ENCODE data around the gene NDUFAF5. TPM values are rescaled to one million over a fixed set of nuclear protein-coding genes. Genes with fewer than 3 reads are reported as not detected.

NDUFAF5 gene
- total RNA-seq, 1 experiment from 2014 or later = 22.3 TPM

DNA sequence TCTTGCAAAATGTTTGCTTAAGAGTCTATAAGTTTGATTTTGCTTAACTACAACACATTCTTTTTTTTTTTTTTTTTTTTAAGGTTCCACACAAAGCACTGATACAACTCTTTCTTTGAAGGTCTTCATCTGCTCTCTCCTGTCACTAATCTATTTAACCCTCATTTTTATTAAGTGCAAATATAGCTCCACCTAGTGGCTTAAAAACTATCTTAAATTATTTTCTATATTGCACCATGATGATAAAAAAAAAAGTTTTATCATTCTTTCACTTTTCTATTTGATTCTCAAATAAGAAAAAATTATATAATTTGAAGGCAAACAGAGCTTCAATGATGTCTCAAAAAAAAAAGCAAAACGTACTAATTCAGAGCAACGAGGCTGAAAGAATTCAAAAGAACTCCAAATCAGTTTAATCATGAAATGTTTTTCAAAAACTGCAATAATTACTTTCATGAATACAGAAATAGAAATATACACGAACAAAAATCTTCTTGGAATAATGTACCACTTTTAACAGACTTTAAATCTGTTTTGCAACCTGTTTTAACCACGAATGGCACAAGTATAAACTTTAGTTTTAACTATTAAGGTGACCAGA lies 12.9 kb upstream of the NDUFAF5 start:
- no TSS peak for BruUV-seq (replicated peaks)
- peaks cover 52% of the 10 kb centered on the region for H3K36me3 ChIP-seq (ENCODE audit: low read depth)
- no peak overlapping the region for H3K4me2 ChIP-seq
- intact Hi-C loops (cut with micrococcal nuclease; ENCODE audit: unreplicated experiment) = loop anchor here (1.0 to 5.0 kb wide), 3 partner anchors 653 to 847 kb away; no protein-coding TSS in a partner anchor
- no peaks in the 10 kb centered on the region for H3K9me3 ChIP-seq (ENCODE audit: insufficient read depth, low read depth)
- no peaks in the 10 kb centered on the region for H3K4me1 ChIP-seq (replicated peaks; ENCODE audit: insufficient read depth)
- H4K20me1 ChIP-seq (ENCODE audit: insufficient read depth) = 0 out of 2 replicates have a peak, but pooled peaks cover 4% of the 10 kb centered on the region
- DNase-seq = peak in 1 of 2 experiments; percentile 43
- H3K27me3 ChIP-seq (ENCODE audit: insufficient read depth, low read depth) = no peaks in the 10 kb centered on the region
- ChIA-PET POLR2A (ENCODE audit: unreplicated experiment) (interaction anchor here (0.6 kb wide), 1 partner anchor 133 kb away, joined by 3 read pairs; the partner anchor contains the start of gene TASP1), CTCF (interaction anchor here (0.7 to 1.6 kb wide), 9 partner anchors 12 to 847 kb away, joined by 3 to 20 read pairs (median 8); no protein-coding TSS in a partner anchor)
- no peaks in the 10 kb centered on the region for H3K9me2 ChIP-seq (ENCODE audit: insufficient read depth)
- peaks cover 15% of the 10 kb centered on the region for H3F3A ChIP-seq (ENCODE audit: insufficient read depth, low read depth)
- H3K27ac ChIP-seq = no peak overlapping the region
- no peak overlapping the region for H3K4me3 ChIP-seq
- no peaks in the 10 kb centered on the region for H3K79me2 ChIP-seq (ENCODE audit: low read depth)
- TF ChIP-seq CTCF (conservative IDR thresholded peaks at IDR 0.05) (peak; percentile 83), EZH2 (IDR thresholded peaks at IDR 0.05; ENCODE audit: low read depth) (no peak)
- H2AFZ ChIP-seq = no peak overlapping the region

GRCh38 chr20:13772529-13772928 lies 12.3 kb upstream of the NDUFAF5 start:
- Histone ChIP-seq H3K79me2 (ENCODE audit: low read depth) (no peaks in the 10 kb centered on the region), H3K4me3 (no peak overlapping the region), H3K4me2 (no peak overlapping the region), H3K4me1 (replicated peaks; ENCODE audit: insufficient read depth) (no peaks in the 10 kb centered on the region), H3K36me3 (ENCODE audit: low read depth) (peaks cover 54% of the 10 kb centered on the region), H3K27me3 (ENCODE audit: insufficient read depth, low read depth) (no peaks in the 10 kb centered on the region), H3K27ac (no peak overlapping the region), H4K20me1 (ENCODE audit: insufficient read depth) (peaks cover 4% of the 10 kb centered on the region; the same call in 1 of the 2 replicates), H3F3A (ENCODE audit: insufficient read depth, low read depth) (peaks cover 15% of the 10 kb centered on the region), H3K9me2 (ENCODE audit: insufficient read depth) (no peaks in the 10 kb centered on the region), H3K9me3 (ENCODE audit: insufficient read depth, low read depth) (no peaks in the 10 kb centered on the region), H2AFZ (no peak overlapping the region)
- POLR2A ChIA-PET (ENCODE audit: unreplicated experiment) = interaction anchor here (0.6 kb wide), 1 partner anchor 134 kb away, joined by 3 read pairs; the partner anchor contains the start of gene TASP1
- intact Hi-C loops (cut with micrococcal nuclease; ENCODE audit: unreplicated experiment) = loop anchor here (1.0 to 5.0 kb wide), 3 partner anchors 653 to 847 kb away; no protein-coding TSS in a partner anchor
- no TSS peak for BruUV-seq (replicated peaks)
- CTCF ChIA-PET = interaction anchor here (0.9 to 1.3 kb wide), 2 partner anchors 258 to 847 kb away, joined by 3 to 14 read pairs; no protein-coding TSS in a partner anchor
- TF ChIP-seq EZH2 (IDR thresholded peaks at IDR 0.05; ENCODE audit: low read depth) (no peak), CTCF (conservative IDR thresholded peaks at IDR 0.05) (no peak)
- DNase-seq = no peak

DNA sequence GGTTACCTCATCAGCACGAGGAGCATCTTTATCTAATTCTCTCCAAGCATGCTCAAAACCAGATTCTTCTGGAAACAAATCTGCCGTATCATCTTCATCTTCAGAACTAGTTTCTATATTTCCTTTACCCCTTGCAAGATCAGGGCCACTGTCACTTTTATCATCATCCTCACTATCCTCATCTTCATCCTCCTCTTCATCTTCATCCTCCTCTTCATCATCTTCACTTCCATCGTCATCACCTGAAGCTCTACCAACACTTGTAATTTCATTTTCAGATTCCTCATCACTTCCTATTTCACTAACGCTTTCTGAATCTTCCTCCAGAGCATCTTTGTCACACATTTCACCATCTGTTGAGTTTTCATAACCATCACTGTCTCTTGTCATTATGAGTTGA lies 9.0 kb upstream of the NDUFAF5 start:
- peaks cover 15% of the 10 kb centered on the region for H3F3A ChIP-seq (ENCODE audit: insufficient read depth, low read depth)
- BruUV-seq (replicated peaks) = no TSS peak
- no peaks in the 10 kb centered on the region for H3K27me3 ChIP-seq (ENCODE audit: insufficient read depth, low read depth)
- no peak overlapping the region for H2AFZ ChIP-seq
- H3K79me2 ChIP-seq (ENCODE audit: low read depth) = 0 out of 2 replicates have a peak, but pooled peaks cover 2% of the 10 kb centered on the region
- H4K20me1 ChIP-seq (ENCODE audit: insufficient read depth) = no peaks in the 10 kb centered on the region; the same call in none of the 2 replicates
- no peaks in the 10 kb centered on the region for H3K9me3 ChIP-seq (ENCODE audit: insufficient read depth, low read depth)
- intact Hi-C loops (cut with micrococcal nuclease; ENCODE audit: unreplicated experiment) = no loop called here
- ChIA-PET CTCF (interaction anchor here (0.5 to 0.6 kb wide), 2 partner anchors 155 to 530 kb away, joined by 3 read pairs; no protein-coding TSS in a partner anchor), POLR2A (ENCODE audit: unreplicated experiment) (no interaction called here)
- H3K4me1 ChIP-seq (replicated peaks; ENCODE audit: insufficient read depth) = no peaks in the 10 kb centered on the region
- H3K4me3 ChIP-seq = no peak overlapping the region
- no peak overlapping the region for H3K27ac ChIP-seq
- H3K36me3 ChIP-seq (ENCODE audit: low read depth) = peaks cover 47% of the 10 kb centered on the region
- DNase-seq = no peak
- no peak for TF ChIP-seq CTCF (conservative IDR thresholded peaks at IDR 0.05)
- TF ChIP-seq EZH2 (IDR thresholded peaks at IDR 0.05; ENCODE audit: low read depth) = no peak
- no peak overlapping the region for H3K4me2 ChIP-seq
- no peaks in the 10 kb centered on the region for H3K9me2 ChIP-seq (ENCODE audit: insufficient read depth)

All from PC-9 (cell line).